ENCODE measurements around the gene LAMP2. TPM values are rescaled to one million over a fixed set of nuclear protein-coding genes. Genes with fewer than 3 reads are reported as not detected.
"Not testable (repeated sequence)": the region's sequence is repeated elsewhere in the genome, so short reads cannot be mapped to it uniquely, and the experiment has no call there.

LAMP2 gene
- total RNA-seq, 1 donor from 2014 or later: 45.5 TPM

- H3K27ac Mint-ChIP-seq (ENCODE audit: unreplicated experiment): no peak overlapping the region
- no peak overlapping the region for H3K4me3 Mint-ChIP-seq
- H3K4me1 Mint-ChIP-seq: no peaks in the 10 kb centered on the region
- H3K36me3 Mint-ChIP-seq (ENCODE audit: low read depth): no peaks in the 10 kb centered on the region
- H3K9me3 Mint-ChIP-seq: no peaks in the 10 kb centered on the region
- TF ChIP-seq CTCF (conservative IDR thresholded peaks at IDR 0.05): no peak
- DNase-seq (ENCODE audit: low read depth, low spot score): no peak
- no peaks in the 10 kb centered on the region for H3K27me3 Mint-ChIP-seq (ENCODE audit: low read depth)
Measured at GRCh38 chrX:120477453-120477852, 8.4 kb upstream of the LAMP2 start.

GRCh38 chrX:120476714-120477113, 7.6 kb upstream of the LAMP2 start:
- no peaks in the 10 kb centered on the region for H3K36me3 Mint-ChIP-seq (ENCODE audit: low read depth)
- H3K4me3 Mint-ChIP-seq: no peak overlapping the region
- DNase-seq (ENCODE audit: low read depth, low spot score): no peak
- no peaks in the 10 kb centered on the region for H3K4me1 Mint-ChIP-seq
- no peaks in the 10 kb centered on the region for H3K9me3 Mint-ChIP-seq
- TF ChIP-seq CTCF (conservative IDR thresholded peaks at IDR 0.05): no peak
- no peaks in the 10 kb centered on the region for H3K27me3 Mint-ChIP-seq (ENCODE audit: low read depth)
- H3K27ac Mint-ChIP-seq (ENCODE audit: unreplicated experiment): no peak overlapping the region

- DNase-seq (ENCODE audit: low read depth, low spot score); H3K27me3 Mint-ChIP-seq (ENCODE audit: low read depth); H3K4me1 Mint-ChIP-seq; H3K27ac Mint-ChIP-seq (ENCODE audit: unreplicated experiment); H3K9me3 Mint-ChIP-seq; H3K36me3 Mint-ChIP-seq (ENCODE audit: low read depth); H3K4me3 Mint-ChIP-seq: not testable (repeated sequence)
- TF ChIP-seq CTCF (conservative IDR thresholded peaks at IDR 0.05): peak; percentile 72
Measured at GRCh38 chrX:120475447-120475846, 6.4 kb upstream of the LAMP2 start.

GRCh38 chrX:120474085-120474484, 5.0 kb upstream of the LAMP2 start:
- no peaks in the 10 kb centered on the region for H3K36me3 Mint-ChIP-seq (ENCODE audit: low read depth)
- H3K27ac Mint-ChIP-seq (ENCODE audit: unreplicated experiment): no peak overlapping the region
- H3K9me3 Mint-ChIP-seq: no peaks in the 10 kb centered on the region
- H3K4me3 Mint-ChIP-seq: no peak overlapping the region
- H3K4me1 Mint-ChIP-seq: no peaks in the 10 kb centered on the region
- DNase-seq (ENCODE audit: low read depth, low spot score): no peak
- no peaks in the 10 kb centered on the region for H3K27me3 Mint-ChIP-seq (ENCODE audit: low read depth)
- no peak for TF ChIP-seq CTCF (conservative IDR thresholded peaks at IDR 0.05)

- H3K27ac Mint-ChIP-seq (ENCODE audit: unreplicated experiment); H3K9me3 Mint-ChIP-seq; DNase-seq (ENCODE audit: low read depth, low spot score); H3K36me3 Mint-ChIP-seq (ENCODE audit: low read depth); H3K27me3 Mint-ChIP-seq (ENCODE audit: low read depth); H3K4me3 Mint-ChIP-seq: not testable (repeated sequence)
- H3K4me1 Mint-ChIP-seq: peaks cover 11% of the 10 kb centered on the region
Measured at GRCh38 chrX:120469657-120470056, 561 bp upstream of the LAMP2 start.

- peak overlapping the region; percentile 95 for H3K4me3 Mint-ChIP-seq
- H3K27me3 Mint-ChIP-seq (ENCODE audit: low read depth): no peaks in the 10 kb centered on the region
- H3K36me3 Mint-ChIP-seq (ENCODE audit: low read depth): peaks cover 4% of the 10 kb centered on the region
Measured at GRCh38 chrX:120468479-120468824, 644 bp downstream of the LAMP2 start.

More at GRCh38 chrX:120468479-120468824, 644 bp downstream of the LAMP2 start:
- peak overlapping the region; percentile 95 for H3K27ac Mint-ChIP-seq (ENCODE audit: unreplicated experiment)
- DNase-seq (ENCODE audit: low read depth, low spot score): no peak
- H3K4me1 Mint-ChIP-seq: peaks cover 11% of the 10 kb centered on the region
- TF ChIP-seq CTCF (conservative IDR thresholded peaks at IDR 0.05): no peak
- no peaks in the 10 kb centered on the region for H3K9me3 Mint-ChIP-seq
